Brain microvascular endothelial cell (primary cell): ENCODE data around the gene OR13J1.

Experiments
- DNase-seq: peaks from one replicate; pipeline ENCODE4 v3.0.0-alpha.2; 2020
- H3K27ac ChIP-seq: fragments of 250-450 bp; sonication (Bioruptor Pico); 2 replicates; pipeline ENCODE4 v1.5.1; 2020; ENCODE audit warnings: mild to moderate bottlenecking, moderate library complexity
- H3K27me3 ChIP-seq: fragments of 250-450 bp; sonication (Bioruptor Pico); replicated peaks from 2 replicates; pipeline ENCODE4 v1.5.1; 2020; ENCODE audit warnings: mild to moderate bottlenecking
- H3K36me3 ChIP-seq: fragments of 250-450 bp; sonication (Bioruptor Pico); replicated peaks from 2 replicates; pipeline ENCODE4 v1.5.1; 2020; ENCODE audit warnings: mild to moderate bottlenecking
- H3K4me3 ChIP-seq: 2 replicates; pipeline ENCODE4 v1.5.1; 2011; ENCODE audit warnings: low read depth, mild to moderate bottlenecking, control low read depth, low read length, moderate library complexity
- CTCF ChIP-seq: IDR thresholded peaks from 2 replicates; pipeline ENCODE4 v1.5.1; 2011; ENCODE audit warnings: low read depth, mild to moderate bottlenecking, moderate library complexity, low read length, control low read depth, inconsistent platforms; ENCODE audit errors: missing control alignments
- in situ Hi-C: cut with HindIII; loops from 2 replicates; pipeline ENCODE4 v1.10.0; 2017; ENCODE audit warnings: low sequenced_read_pairs, low pct_ligation_motif_present

Gene OR13J1

GRCh38 chr9:35863583-35863982 is 6.6 kb downstream of the OR13J1 start:
- in situ Hi-C loops, result no loop called here
- peaks cover 1% of the 10 kb centered on the region for H3K27me3 ChIP-seq
- H3K36me3 ChIP-seq, result no peaks in the 10 kb centered on the region
- H3K27ac ChIP-seq, result no peak overlapping the region
- no peak overlapping the region for H3K4me3 ChIP-seq
- TF ChIP-seq CTCF, result no peak
- no peak for DNase-seq

DNA sequence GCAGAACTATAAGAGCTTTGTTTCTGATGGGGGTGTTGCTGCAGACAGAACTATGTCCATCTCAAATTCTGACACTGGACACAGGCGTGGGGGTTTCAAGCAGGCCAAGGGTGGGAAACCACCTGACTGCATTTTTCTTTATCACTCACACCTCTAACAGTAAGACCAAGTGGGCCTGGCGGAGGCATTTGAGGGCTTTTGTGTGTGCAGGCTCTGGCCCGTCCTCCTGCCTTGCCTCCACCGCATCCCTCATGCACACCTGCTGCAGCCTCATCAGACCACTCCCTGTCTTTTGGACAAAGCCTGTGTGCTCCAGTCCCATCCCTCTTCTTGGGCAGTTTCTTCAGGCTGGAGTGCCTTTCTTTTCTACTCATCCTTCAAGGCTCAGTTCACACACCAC is 7.9 kb downstream of the OR13J1 start:
- no peak for DNase-seq
- in situ Hi-C loops, result no loop called here
- no peak for TF ChIP-seq CTCF
- Histone ChIP-seq H3K27me3 (peaks cover 1% of the 10 kb centered on the region), H3K4me3 (no peak overlapping the region), H3K36me3 (no peaks in the 10 kb centered on the region), H3K27ac (no peak overlapping the region)

DNA sequence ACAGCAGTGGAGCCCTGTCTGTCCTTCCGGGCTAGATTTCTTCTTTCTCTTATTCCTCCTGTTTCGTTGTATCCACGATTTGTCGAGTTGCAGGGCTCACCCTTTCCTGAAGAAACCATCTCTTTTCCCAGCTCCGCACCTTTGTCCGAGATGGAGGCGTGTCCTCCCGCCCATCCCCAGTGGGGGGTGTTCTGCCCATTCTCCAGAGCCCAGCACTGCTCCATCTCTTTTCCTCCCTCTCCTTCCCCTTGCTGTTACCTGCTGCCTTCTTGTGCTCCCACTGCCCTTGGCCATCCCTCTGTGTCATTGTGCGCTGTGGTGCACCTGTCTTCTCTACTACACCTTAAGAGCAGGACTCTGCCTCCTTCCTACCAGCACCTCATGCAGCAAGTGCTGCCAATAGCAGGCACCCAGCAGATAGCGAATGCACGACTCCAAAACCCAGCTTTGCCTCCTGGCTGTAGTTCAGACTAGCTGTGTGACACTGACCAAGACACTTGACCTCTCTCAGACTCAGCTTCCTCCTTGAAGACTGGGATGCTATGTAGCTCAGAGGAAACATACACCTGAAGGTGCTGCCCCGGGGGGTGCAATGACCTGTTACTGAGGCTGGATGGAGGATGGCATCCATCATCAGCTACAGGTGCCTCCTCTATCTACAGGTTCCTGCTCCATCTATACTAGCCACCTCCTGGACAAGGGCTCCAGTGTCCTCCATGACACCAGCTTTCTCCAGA is 8.9 kb downstream of the OR13J1 start:
- in situ Hi-C loops, result no loop called here
- TF ChIP-seq CTCF, result no peak
- Histone ChIP-seq H3K27ac (no peak overlapping the region), H3K36me3 (no peaks in the 10 kb centered on the region), H3K4me3 (no peak overlapping the region), H3K27me3 (peaks cover 1% of the 10 kb centered on the region)
- DNase-seq, result no peak

DNA sequence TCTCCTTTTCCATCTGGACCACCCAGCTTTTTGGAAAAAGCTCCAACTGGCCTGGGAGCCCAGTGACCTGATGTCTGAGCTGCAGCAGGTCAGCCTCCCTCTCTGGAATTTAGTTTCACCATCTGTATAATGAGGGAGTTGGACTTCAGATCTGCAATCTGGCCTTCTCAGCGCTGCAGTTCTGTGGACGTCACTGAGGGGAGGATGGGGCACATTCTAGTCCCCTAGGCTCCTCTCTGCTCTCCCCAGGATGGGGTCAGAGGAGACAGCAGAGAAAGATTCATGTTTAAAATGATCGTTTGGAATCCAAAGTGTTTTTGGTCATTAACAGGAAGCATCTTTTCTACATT is 10.2 kb downstream of the OR13J1 start:
- Histone ChIP-seq H3K27ac (no peak overlapping the region), H3K4me3 (no peak overlapping the region), H3K27me3 (peaks cover 1% of the 10 kb centered on the region), H3K36me3 (no peaks in the 10 kb centered on the region)
- DNase-seq, result no peak
- in situ Hi-C loops, result no loop called here
- no peak for TF ChIP-seq CTCF

GRCh38 chr9:35859310-35859989 is 10.8 kb downstream of the OR13J1 start:
- in situ Hi-C loops, result no loop called here
- Histone ChIP-seq H3K36me3 (no peaks in the 10 kb centered on the region), H3K27me3 (peaks cover 1% of the 10 kb centered on the region), H3K4me3 (no peak overlapping the region), H3K27ac (no peak overlapping the region)
- DNase-seq, result no peak
- peak; percentile 19 for TF ChIP-seq CTCF
